Parathyroid adenoma (tissue), 2 donors: ENCODE data around the gene GPBP1L1.

Source experiments
- H2AFZ ChIP-seq: fragments of 300-600 bp; sonication (generic); one replicate; pipeline ENCODE4 v1.7.0; 2017; ENCODE audit warnings: antibody characterized with exemption, mild to moderate bottlenecking
- H3K27ac ChIP-seq: fragments of 300-600 bp; sonication (generic); one replicate; pipeline ENCODE4 v1.7.0; 2017
- H3K27me3 ChIP-seq: fragments of 300-600 bp; sonication (generic); one replicate; pipeline ENCODE4 v1.7.0; 2017; ENCODE audit warnings: low read length; ENCODE audit not compliant: control insufficient read depth, insufficient read depth
- H3K36me3 ChIP-seq: fragments of 300-600 bp; sonication (generic); one replicate; pipeline ENCODE4 v1.7.0; 2017; ENCODE audit warnings: low read length; ENCODE audit not compliant: control insufficient read depth, insufficient read depth
- H3K4me1 ChIP-seq: fragments of 300-600 bp; sonication (generic); one replicate; pipeline ENCODE4 v1.7.0; 2017; ENCODE audit warnings: control low read depth
- H3K4me2 ChIP-seq: fragments of 300-600 bp; sonication (generic); one replicate; pipeline ENCODE4 v1.7.0; 2017; ENCODE audit warnings: low read length
- H3K4me3 ChIP-seq: fragments of 300-600 bp; sonication (generic); one replicate; pipeline ENCODE4 v1.7.0; 2017; ENCODE audit warnings: low read depth, low read length
- H3K79me2 ChIP-seq: fragments of 300-600 bp; sonication (generic); one replicate; pipeline ENCODE4 v1.7.0; 2017; ENCODE audit warnings: control low read depth
- H3K9ac ChIP-seq: fragments of 300-600 bp; sonication (generic); one replicate; pipeline ENCODE4 v1.7.0; 2017; ENCODE audit warnings: mild to moderate bottlenecking
- H3K9me3 ChIP-seq: fragments of 300-600 bp; sonication (generic); one replicate; pipeline ENCODE4 v1.7.0; 2017; ENCODE audit warnings: low read length; ENCODE audit not compliant: control insufficient read depth
- CTCF ChIP-seq: fragments of 300-600 bp; sonication (generic); IDR thresholded peaks from one replicate; pipeline ENCODE4 v1.7.0; 2017; ENCODE audit warnings: antibody characterized with exemption, mild to moderate bottlenecking
- donor health status: primary hyperparathyroidism.

The GPBP1L1 gene

GRCh38 chr1:45668526-45668925 lies 17.8 kb downstream of the GPBP1L1 start:
- peaks cover 40% of the 10 kb centered on the region for H3K79me2 ChIP-seq
- no peak overlapping the region for H3K27ac ChIP-seq
- peaks cover 3% of the 10 kb centered on the region for H3K4me1 ChIP-seq
- no peak overlapping the region for H3K4me3 ChIP-seq
- no peaks in the 10 kb centered on the region for H3K36me3 ChIP-seq
- H2AFZ ChIP-seq = no peak overlapping the region
- H3K27me3 ChIP-seq = no peaks in the 10 kb centered on the region
- TF ChIP-seq CTCF = no peak
- H3K9me3 ChIP-seq = no peaks in the 10 kb centered on the region
- no peak overlapping the region for H3K9ac ChIP-seq
- no peak overlapping the region for H3K4me2 ChIP-seq

GRCh38 chr1:45667321-45668111 lies 18.8 kb downstream of the GPBP1L1 start:
- H3K4me3 ChIP-seq = no peak overlapping the region
- no peaks in the 10 kb centered on the region for H3K9me3 ChIP-seq
- H3K27ac ChIP-seq = no peak overlapping the region
- no peaks in the 10 kb centered on the region for H3K36me3 ChIP-seq
- H3K27me3 ChIP-seq = no peaks in the 10 kb centered on the region
- TF ChIP-seq CTCF = no peak
- H3K9ac ChIP-seq = no peak overlapping the region
- no peak overlapping the region for H3K4me2 ChIP-seq
- peaks cover 35% of the 10 kb centered on the region for H3K79me2 ChIP-seq
- H3K4me1 ChIP-seq = peaks cover 3% of the 10 kb centered on the region
- no peak overlapping the region for H2AFZ ChIP-seq

- Histone ChIP-seq H3K9me3 (no peaks in the 10 kb centered on the region), H3K27me3 (no peaks in the 10 kb centered on the region), H3K4me2 (no peak overlapping the region), H3K36me3 (no peaks in the 10 kb centered on the region), H3K9ac (no peak overlapping the region), H2AFZ (no peak overlapping the region), H3K79me2 (peaks cover 33% of the 10 kb centered on the region), H3K4me1 (peaks cover 3% of the 10 kb centered on the region), H3K27ac (no peak overlapping the region), H3K4me3 (no peak overlapping the region)
- TF ChIP-seq CTCF = no peak
These were observed 19.5 kb downstream of the GPBP1L1 start for GRCh38 chr1:45666836-45667235.

GRCh38 chr1:45660336-45660735 lies 26.0 kb downstream of the GPBP1L1 start:
- Histone ChIP-seq H3K4me3 (no peak overlapping the region), H3K79me2 (peaks cover 9% of the 10 kb centered on the region), H3K27me3 (no peaks in the 10 kb centered on the region), H2AFZ (no peak overlapping the region), H3K4me2 (no peak overlapping the region), H3K9me3 (no peaks in the 10 kb centered on the region), H3K27ac (no peak overlapping the region), H3K9ac (no peak overlapping the region), H3K4me1 (no peaks in the 10 kb centered on the region), H3K36me3 (no peaks in the 10 kb centered on the region)
- TF ChIP-seq CTCF = no peak

GRCh38 chr1:45659222-45659621 lies 27.1 kb downstream of the GPBP1L1 start:
- no peaks in the 10 kb centered on the region for H3K4me1 ChIP-seq
- H3K4me2 ChIP-seq = no peak overlapping the region
- no peak overlapping the region for H3K9ac ChIP-seq
- H3K4me3 ChIP-seq = no peak overlapping the region
- H3K27me3 ChIP-seq = no peaks in the 10 kb centered on the region
- H3K79me2 ChIP-seq = peaks cover 6% of the 10 kb centered on the region
- no peaks in the 10 kb centered on the region for H3K36me3 ChIP-seq
- no peak overlapping the region for H3K27ac ChIP-seq
- H2AFZ ChIP-seq = no peak overlapping the region
- H3K9me3 ChIP-seq = no peaks in the 10 kb centered on the region
- no peak for TF ChIP-seq CTCF
